HL-60 (cell line): Measurements from ENCODE around the gene GNG8.

Source experiments
- DNase-seq, 2 experiments: peaks; one replicate each; pipeline ENCODE4 v3.0.0-alpha.2; 2010 to 2020; ENCODE audit warnings: low read depth in 1 of 2, low spot score in 1 of 2
- H3K27ac ChIP-seq: fragments of 250-450 bp; sonication (Bioruptor Pico); replicated peaks from 2 replicates; pipeline ENCODE4 v1.5.1; 2020; ENCODE audit warnings: mild to moderate bottlenecking, moderate library complexity
- H3K27me3 ChIP-seq: fragments of 250-450 bp; sonication (Bioruptor Pico); 2 replicates; pipeline ENCODE4 v1.5.1; 2021; ENCODE audit warnings: mild to moderate bottlenecking, moderate library complexity; ENCODE audit not compliant: insufficient read depth, poor library complexity, severe bottlenecking
- H3K4me3 ChIP-seq: replicated peaks from 2 replicates; pipeline ENCODE4 v1.5.1; 2011; ENCODE audit warnings: mild to moderate bottlenecking, control low read depth, low read length; ENCODE audit not compliant: insufficient read depth
- CTCF ChIP-seq: IDR thresholded peaks from one replicate; pipeline ENCODE4 v1.5.1; 2011; ENCODE audit warnings: low read length, control low read depth, inconsistent platforms; ENCODE audit not compliant: insufficient read depth
- GABPA ChIP-seq: IDR thresholded peaks from 2 replicates; pipeline ENCODE4 v1.6.1; 2012; ENCODE audit warnings: low read depth
- POLR2AphosphoS5 ChIP-seq: IDR thresholded peaks from 2 replicates; pipeline ENCODE4 v1.6.1; 2012; ENCODE audit warnings: low read depth
- REST ChIP-seq: IDR thresholded peaks from 2 replicates; pipeline ENCODE4 v1.6.1; 2012; ENCODE audit warnings: low read depth; ENCODE audit not compliant: insufficient replicate concordance
- SPI1 ChIP-seq: IDR thresholded peaks from 2 replicates; pipeline ENCODE4 v1.6.1; 2012; ENCODE audit warnings: low read depth, mild to moderate bottlenecking, borderline replicate concordance

GNG8 gene

GRCh38 chr19:46600384-46601317, 35.4 kb downstream of the GNG8 start:
- H3K4me3 ChIP-seq, result peak overlapping the region; percentile 93
- H3K27ac ChIP-seq, result peak overlapping the region; percentile 100
- H3K27me3 ChIP-seq, result no peaks in the 10 kb centered on the region
- peak; percentile 96 to 98 for DNase-seq
- TF ChIP-seq POLR2AphosphoS5, result peak; percentile 66
- peak; percentile 4; the same call in 1 of the 2 replicates for TF ChIP-seq GABPA
- no peak for TF ChIP-seq CTCF
- peak; percentile 55 for TF ChIP-seq REST
- peak; percentile 40; the same call in 1 of the 2 replicates for TF ChIP-seq SPI1

- Histone ChIP-seq H3K27me3 (no peaks in the 10 kb centered on the region), H3K4me3 (peak overlapping the region; percentile 51), H3K27ac (peak overlapping the region; percentile 100)
- DNase-seq, result no peak
- TF ChIP-seq CTCF (no peak), REST (no peak), GABPA (no peak), POLR2AphosphoS5 (no peak), SPI1 (no peak)
These were observed 36.2 kb downstream of the GNG8 start for GRCh38 chr19:46599716-46600373.

- no peak for TF ChIP-seq POLR2AphosphoS5
- no peak for TF ChIP-seq GABPA
- TF ChIP-seq REST, result no peak
- TF ChIP-seq CTCF, result no peak
- H3K4me3 ChIP-seq, result no peak overlapping the region
- no peak for DNase-seq
- no peaks in the 10 kb centered on the region for H3K27me3 ChIP-seq
- H3K27ac ChIP-seq, result no peak overlapping the region
These were observed 37.6 kb downstream of the GNG8 start for GRCh38 chr19:46598372-46598917.
